ENCODE data around the gene HBP1. TPM values are rescaled to one million over a fixed set of nuclear protein-coding genes. Genes with fewer than 3 reads are reported as not detected.

HBP1 gene
- total and polyA plus RNA-seq, 2 of the 8 experiments (the other 6 are each of a cell fraction or from before 2014, with no cell fraction given): 28.9 to 29.2 TPM

GRCh38 chr7:107171496-107171895 is 2.7 kb downstream of the HBP1 start (continued):
- TF ChIP-seq CHD7 (IDR thresholded peaks at IDR 0.05; ENCODE audit: insufficient replicate concordance, low read length) (no peak), CHD1 (IDR thresholded peaks at IDR 0.05; ENCODE audit: low read depth, low read length) (no peak), FOSL1 (IDR thresholded peaks at IDR 0.05; ENCODE audit: insufficient read depth, low read depth, low read length) (no peak)

All from H1 (cell line).